H1 (cell line): ENCODE measurements around the gene NAV2. TPM values are rescaled to one million over a fixed set of nuclear protein-coding genes. Genes with fewer than 3 reads are reported as not detected.
A peak's percentile ranks its signal among the peaks of the same experiment; 100 is the strongest.

Experiments
- CTCF ChIA-PET: fragments of 300-600 bp; sonication (Branson Sonifier 250); formaldehyde crosslinking; loops from one replicate; lab custom pipeline; 2021; ENCODE audit not compliant: partially characterized antibody; lab: Charles Lee
- POLR2A ChIA-PET: fragments of 300-600 bp; sonication (Branson Sonifier 250); formaldehyde crosslinking; loops from one replicate; lab custom pipeline; 2021; ENCODE audit warnings: inconsistent platforms; ENCODE audit not compliant: partially characterized antibody; lab: Charles Lee
- DNase-seq, 2 experiments: peaks; one replicate each; pipeline versions ENCODE4 v3.0.0 to v3.0.0-alpha.2; 2010 to 2022; ENCODE audit warnings: low spot score in 2 of 2, low read depth in 1 of 2, mixed read lengths in 1 of 2
- FAIRE-seq: peaks from 2 replicates; lab custom pipeline; 2011; peaks lifted over from hg19 to GRCh38; lab: Jason Lieb, UNC
- H2AFZ ChIP-seq: 2 replicates; pipeline ENCODE4 v1.8.1; 2012; ENCODE audit warnings: low read length, inconsistent platforms
- H2AK5ac ChIP-seq: 2 replicates; pipeline ENCODE4 v1.6.1; 2013; ENCODE audit warnings: low read depth, low read length
- H2BK120ac ChIP-seq: replicated peaks from 2 replicates; pipeline ENCODE3; 2013; ENCODE audit warnings: low read depth, low read length, inconsistent platforms
- H2BK12ac ChIP-seq: 2 replicates; pipeline ENCODE4 v1.6.1; 2013; ENCODE audit warnings: low read depth, low read length
- H2BK15ac ChIP-seq: 2 replicates; pipeline ENCODE4 v1.6.1; 2013; ENCODE audit warnings: low read length
- H2BK20ac ChIP-seq: 2 replicates; pipeline ENCODE4 v1.6.1; 2013; ENCODE audit warnings: low read length
- H2BK5ac ChIP-seq: 2 replicates; pipeline ENCODE4 v1.6.1; 2013; ENCODE audit warnings: low read depth, low read length
- H3K14ac ChIP-seq: 2 replicates; pipeline ENCODE4 v1.6.1; 2013; ENCODE audit warnings: inconsistent platforms; ENCODE audit not compliant: insufficient read length
- H3K18ac ChIP-seq: 2 replicates; pipeline ENCODE4 v1.6.1; 2013; ENCODE audit warnings: low read length; ENCODE audit errors: extremely low read depth
- H3K23ac ChIP-seq: 2 replicates; pipeline ENCODE4 v1.6.1; 2013; ENCODE audit warnings: inconsistent platforms; ENCODE audit not compliant: insufficient read length
- H3K23me2 ChIP-seq: 2 replicates; pipeline ENCODE4 v1.6.1; 2013; ENCODE audit warnings: low read depth, low read length
- H3K27ac ChIP-seq: 2 replicates; pipeline ENCODE4 v1.6.1; 2011; ENCODE audit warnings: low read depth, low read length, inconsistent platforms
- H3K27me3 ChIP-seq, 4 experiments: replicated peaks in 1 of 4; 1 replicate in 1 of 4; 2 replicates in 3 of 4; pipeline versions ENCODE4 v1.6.1 to v1.8.1; 2011 to 2013; ENCODE audit warnings: low read length in 3 of 4, mild to moderate bottlenecking in 3 of 4, inconsistent platforms in 2 of 4, mixed read lengths in 2 of 4, moderate library complexity in 1 of 4; ENCODE audit not compliant: control insufficient read depth in 3 of 4, insufficient read depth in 3 of 4; ENCODE audit errors: extremely low read depth in 1 of 4
- H3K36me3 ChIP-seq, 4 experiments: 2 replicates each; pipeline versions ENCODE4 v1.6.1 to v1.8.1; 2011 to 2013; ENCODE audit warnings: mild to moderate bottlenecking in 4 of 4, low read length in 3 of 4, moderate library complexity in 2 of 4, control low read depth in 1 of 4, inconsistent platforms in 1 of 4; ENCODE audit not compliant: insufficient read depth in 4 of 4, control insufficient read depth in 2 of 4
- H3K4ac ChIP-seq: replicated peaks from 2 replicates; pipeline ENCODE3; 2013; ENCODE audit warnings: low read length, low read depth, mixed read lengths, inconsistent platforms; ENCODE audit not compliant: insufficient read length
- H3K4me1 ChIP-seq, 4 experiments: replicated peaks in 1 of 4; 1 replicate in 1 of 4; 2 replicates in 3 of 4; pipeline versions ENCODE4 v1.6.1 to v1.8.1; 2011 to 2013; ENCODE audit warnings: low read length in 3 of 4, inconsistent platforms in 2 of 4, mixed read lengths in 1 of 4; ENCODE audit not compliant: insufficient read depth in 4 of 4, control insufficient read depth in 3 of 4
- H3K4me2 ChIP-seq, 2 experiments: 2 replicates each; pipeline versions ENCODE4 v1.6.1 to v1.8.1; 2011 to 2013; ENCODE audit warnings: low read depth in 2 of 2, low read length in 2 of 2, control low read depth in 1 of 2, inconsistent platforms in 1 of 2, mild to moderate bottlenecking in 1 of 2; ENCODE audit not compliant: insufficient read depth in 1 of 2
- H3K4me3 ChIP-seq, 4 experiments: fragments of 200-600, 300-600 bp in 1 of 4; sonication (generic), shearing (Covaris generic), sonication (Bioruptor Twin) in 1 of 4; 2 replicates each; pipeline versions ENCODE4 v1.5.1 to v1.8.1; 2011 to 2016; ENCODE audit warnings: low read length in 4 of 4, low read depth in 3 of 4, control low read depth in 2 of 4, inconsistent platforms in 2 of 4, mild to moderate bottlenecking in 2 of 4, mixed read lengths in 1 of 4, moderate library complexity in 1 of 4; ENCODE audit not compliant: insufficient read depth in 2 of 4; ENCODE audit errors: extremely low read depth in 1 of 4
- H3K56ac ChIP-seq: replicated peaks from 2 replicates; pipeline ENCODE3; 2013; ENCODE audit warnings: low read depth, mild to moderate bottlenecking, mixed read lengths, low read length, inconsistent platforms; ENCODE audit not compliant: insufficient read length
- H3K79me1 ChIP-seq: 2 replicates; pipeline ENCODE4 v1.6.1; 2013; ENCODE audit warnings: low read depth, low read length, control low read depth
- H3K79me2 ChIP-seq, 2 experiments: 2 replicates each; pipeline versions ENCODE4 v1.6.1 to v1.8.1; 2012 to 2013; ENCODE audit warnings: low read length in 2 of 2, mild to moderate bottlenecking in 2 of 2, inconsistent platforms in 1 of 2; ENCODE audit not compliant: insufficient read depth in 2 of 2, control insufficient read depth in 1 of 2
- H3K9ac ChIP-seq, 4 experiments: replicated peaks in 1 of 4; 1 replicate in 1 of 4; 2 replicates in 3 of 4; pipeline versions ENCODE4 v1.6.1 to v1.8.1; 2011 to 2013; ENCODE audit warnings: low read depth in 3 of 4, low read length in 3 of 4, control low read depth in 2 of 4, mild to moderate bottlenecking in 2 of 4, moderate library complexity in 2 of 4, inconsistent platforms in 1 of 4; ENCODE audit errors: extremely low read depth in 1 of 4
- H3K9me3 ChIP-seq, 2 experiments: 2 replicates each; pipeline versions ENCODE4 v1.6.1 to v1.8.1; 2012 to 2013; ENCODE audit warnings: mild to moderate bottlenecking in 2 of 2, moderate library complexity in 2 of 2, control low read depth in 1 of 2, inconsistent platforms in 1 of 2, low read depth in 1 of 2, low read length in 1 of 2, mixed read lengths in 1 of 2; ENCODE audit not compliant: insufficient read depth in 2 of 2
- H4K20me1 ChIP-seq, 2 experiments: replicated peaks in 1 of 2; 2 replicates each; pipeline versions ENCODE3 to v1.8.1; 2011 to 2013; ENCODE audit warnings: inconsistent platforms in 2 of 2, low read length in 2 of 2, mild to moderate bottlenecking in 1 of 2; ENCODE audit not compliant: insufficient read depth in 2 of 2, control insufficient read depth in 1 of 2
- H4K5ac ChIP-seq: 2 replicates; pipeline ENCODE4 v1.6.1; 2013; ENCODE audit warnings: low read length, low read depth, mixed read lengths, inconsistent platforms; ENCODE audit not compliant: insufficient read length
- H4K8ac ChIP-seq: 2 replicates; pipeline ENCODE4 v1.8.0; 2013; ENCODE audit warnings: mild to moderate bottlenecking, moderate library complexity, low read length, inconsistent platforms; ENCODE audit not compliant: insufficient read depth; ENCODE audit errors: extremely low read depth
- H4K91ac ChIP-seq: replicated peaks from 2 replicates; pipeline ENCODE3; 2013; ENCODE audit warnings: low read length, mixed read lengths, inconsistent platforms; ENCODE audit not compliant: insufficient read length
- CEBPB ChIP-seq: IDR thresholded peaks from 2 replicates; pipeline ENCODE4 v1.6.1; 2012; ENCODE audit warnings: low read depth, low read length
- CHD2 ChIP-seq: IDR thresholded peaks from 2 replicates; pipeline ENCODE4 v1.6.1; 2012; ENCODE audit warnings: low read length, improper control_type of control experiment
- CREB1 ChIP-seq: IDR thresholded peaks from 2 replicates; pipeline ENCODE4 v1.6.1; 2012; ENCODE audit warnings: inconsistent platforms
- MAFK ChIP-seq: IDR thresholded peaks from 2 replicates; pipeline ENCODE4 v1.6.1; 2012; ENCODE audit warnings: low read depth, mild to moderate bottlenecking, improper control_type of control experiment, low read length
- RNF2 ChIP-seq: fragments of 200-900, 300-1000 bp; sonication (generic); IDR thresholded peaks from 2 replicates; pipeline ENCODE4 v1.7.1; 2016; ENCODE audit warnings: borderline replicate concordance, low read depth, mild to moderate bottlenecking, antibody characterized with exemption, low read length; ENCODE audit not compliant: poor library complexity, severe bottlenecking; ENCODE audit errors: missing control alignments
- SP1 ChIP-seq: IDR thresholded peaks from 2 replicates; pipeline ENCODE4 v1.6.1; 2011; ENCODE audit warnings: low read depth, low read length
- SUZ12 ChIP-seq: fragments of 200-600 bp; sonication (generic); IDR thresholded peaks from 2 replicates; pipeline ENCODE4 v1.6.1; 2012; ENCODE audit warnings: mild to moderate bottlenecking, inconsistent platforms, low read length, moderate library complexity, mixed read lengths
- TAF1 ChIP-seq: IDR thresholded peaks from 2 replicates; pipeline ENCODE4 v1.6.1; 2011; ENCODE audit warnings: mild to moderate bottlenecking, low read depth, low read length
- TAF7 ChIP-seq: optimal IDR thresholded peaks from 2 replicates; pipeline ENCODE3; 2011; ENCODE audit warnings: low read depth, mild to moderate bottlenecking, inconsistent platforms, low read length, moderate library complexity, borderline replicate concordance
- TCF12 ChIP-seq: IDR thresholded peaks from 2 replicates; pipeline ENCODE4 v1.6.1; 2011; ENCODE audit warnings: low read depth, mild to moderate bottlenecking, low read length
- WGBS, 2 experiments: shearing (Covaris generic) in 1 of 2; methylation state at CpG; one replicate each; pipeline versions ENCODE4 v1.1.6 to v1.1.7; 2013 to 2015; ENCODE audit warnings: low lambda C conversion rate in 2 of 2, mixed read lengths in 2 of 2, inconsistent platforms in 1 of 2, low coverage in 1 of 2, missing lambda C conversion rate in 1 of 2; ENCODE audit not compliant: insufficient replicate concordance in 2 of 2, insufficient coverage in 1 of 2, insufficient read length in 1 of 2; ENCODE audit errors: extremely low coverage in 1 of 2, missing lambda C conversion rate in 1 of 2; 5-methylcytosine and 5-hydroxymethylcytosine counted together
- polyA plus RNA-seq, 7 experiments: library from polyadenylated mRNA; depleted of rRNA in 3 of 7; stranded (reverse) in 5 of 7; unstranded in 2 of 7; fragments of >200 nt in 5 of 7; fragments of 200-250 nt in 2 of 7; gene quantifications; 1 replicate in 5 of 7; 2 replicates in 1 of 7; 4 replicates in 1 of 7; pipeline versions ENCODE4 v1.2.1 to v1.2.3, GENCODE V29; 2011 to 2013; ENCODE audit warnings: missing spikeins in 2 of 7, mixed read lengths in 2 of 7
- total RNA-seq: library from RNA; stranded (reverse); fragmentation: NEBNext Ultra II Directional; extraction: Animal tissue kit (Norgen Biotek cat#: 25700); gene quantifications from 2 replicates; pipeline ENCODE4 v1.2.1, GENCODE V29; 2021
- TF ChIP-seq, protein P1 (sequence below): IDR thresholded peaks from 2 replicates; pipeline ENCODE4 v1.6.1; 2011; ENCODE audit warnings: low read depth, mild to moderate bottlenecking, low read length; ENCODE audit not compliant: insufficient read depth

NAV2 gene
- total and polyA plus RNA-seq, 2 of the 8 experiments (the other 6 are each of a cell fraction or from before 2014, with no cell fraction given), result 35.6 to 73.6 TPM

- H2BK15ac ChIP-seq, result no peak overlapping the region
- no peak overlapping the region for H4K8ac ChIP-seq
- no peaks in the 10 kb centered on the region for H3K9me3 ChIP-seq
- ChIA-PET POLR2A (interaction anchor here (1.2 kb wide), 2 partner anchors 10 to 32 kb away, joined by 3 to 4 read pairs; no protein-coding TSS in a partner anchor), CTCF (interaction anchor here (0.7 to 2.6 kb wide), 8 partner anchors 10 to 82 kb away, joined by 3 to 7 read pairs (median 3); no protein-coding TSS in a partner anchor)
- H3K18ac ChIP-seq, result no peak overlapping the region
- H2BK120ac ChIP-seq, result peak overlapping the region; percentile 17
- H3K79me1 ChIP-seq, result peaks cover 10% of the 10 kb centered on the region; the same call in 1 of the 2 replicates
- no peak overlapping the region for H3K27ac ChIP-seq
- no peak overlapping the region for H4K5ac ChIP-seq
- no peak for FAIRE-seq
- H3K56ac ChIP-seq, result no peak overlapping the region
- H3K4me2 ChIP-seq, result peak overlapping the region; percentile 38 to 50; a peak in 2 of 4 replicates
- TF ChIP-seq CREB1 (no peak), CHD2 (no peak), SP1 (no peak), SUZ12 (no peak), CEBPB (no peak), TAF7 (no peak), MAFK (no peak), RNF2 (no peak), TAF1 (no peak), TCF12 (no peak)
- TF ChIP-seq, protein P1, sequence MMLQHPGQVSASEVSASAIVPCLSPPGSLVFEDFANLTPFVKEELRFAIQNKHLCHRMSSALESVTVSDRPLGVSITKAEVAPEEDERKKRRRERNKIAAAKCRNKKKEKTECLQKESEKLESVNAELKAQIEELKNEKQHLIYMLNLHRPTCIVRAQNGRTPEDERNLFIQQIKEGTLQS, result no peak
- H3K4me3 ChIP-seq, result no peak overlapping the region
- H3K4ac ChIP-seq, result no peak overlapping the region
- H2AFZ ChIP-seq, result no peak overlapping the region
- peak overlapping the region; percentile 43; the same call in 1 of the 2 replicates for H2AK5ac ChIP-seq
- H4K20me1 ChIP-seq, result peaks cover 7 to 18% of the 10 kb centered on the region in 2 experiments
- H3K36me3 ChIP-seq, result peaks cover 0 to 12% (median 5%) of the 10 kb centered on the region in 4 experiments; a peak in 3 of 8 replicates
- peak overlapping the region; percentile 68; the same call in 1 of the 2 replicates for H2BK5ac ChIP-seq
- H3K14ac ChIP-seq, result no peak overlapping the region
- no peak overlapping the region for H3K23ac ChIP-seq
- no peak overlapping the region for H3K9ac ChIP-seq
- H3K27me3 ChIP-seq, result no peaks in the 10 kb centered on the region
- no peaks in the 10 kb centered on the region for H3K23me2 ChIP-seq
- H2BK20ac ChIP-seq, result no peak overlapping the region
- H3K4me1 ChIP-seq, result peaks cover 14 to 48% (median 36%) of the 10 kb centered on the region in 4 experiments
- 61% methylated on average over 5 of the region's 5 CpGs; no CpG with 5 or more reads in 1 of the 2 experiments for WGBS, 2 experiments
- peaks cover 7 to 67% of the 10 kb centered on the region in 2 experiments; a peak in 3 of 4 replicates for H3K79me2 ChIP-seq
- H2BK12ac ChIP-seq, result peak overlapping the region; percentile 60; the same call in 1 of the 2 replicates
- DNase-seq, result no peak
- peak overlapping the region; percentile 70 for H4K91ac ChIP-seq
Measured at GRCh38 chr11:20032127-20032526, 319.5 kb downstream of the NAV2 start.
